GM23338 (cell line): Measurements from ENCODE around the gene DNAJC1.

ENCODE experiments used
- EZH2 ChIP-seq: fragments of 200-600 bp; sonication (generic); IDR thresholded peaks from one replicate; pipeline ENCODE4 v1.8.0; 2017; ENCODE audit warnings: antibody characterized with exemption, mild to moderate bottlenecking, low read depth; ENCODE audit not compliant: unreplicated experiment
- EZH2phosphoT487 ChIP-seq: fragments of 200-600 bp; sonication (generic); IDR thresholded peaks from one replicate; pipeline ENCODE4 v1.8.1; 2018; ENCODE audit warnings: antibody characterized with exemption; ENCODE audit not compliant: unreplicated experiment
- NANOG ChIP-seq: IDR thresholded peaks from 2 replicates; pipeline ENCODE4 v1.6.1; 2016; ENCODE audit warnings: antibody characterized with exemption, borderline replicate concordance
- POLR2AphosphoS5 ChIP-seq: IDR thresholded peaks from 2 replicates; pipeline ENCODE4 v1.6.1; 2016; ENCODE audit warnings: antibody characterized with exemption, low read depth
- STAT1 ChIP-seq: IDR thresholded peaks from one replicate; pipeline ENCODE4 v1.6.1; 2016; ENCODE audit warnings: antibody characterized with exemption; ENCODE audit not compliant: unreplicated experiment
- ZNF331 ChIP-seq: fragments of 250-450 bp; sonication (Bioruptor Pico); IDR thresholded peaks from 2 replicates; pipeline ENCODE4 v1.5.0; 2020; ENCODE audit warnings: low read depth, mild to moderate bottlenecking, moderate library complexity
- TF ChIP-seq, protein P1 (sequence below), 2 experiments: fragments of 200-600 bp in 1 of 2; sonication (generic) in 1 of 2; conservative IDR thresholded peaks; 2 replicates each; pipeline versions ENCODE4 v1.5.1 to v1.6.1; 2016 to 2017; ENCODE audit warnings: antibody characterized with exemption in 2 of 2, low read depth in 2 of 2, mild to moderate bottlenecking in 2 of 2, moderate library complexity in 1 of 2
- TF ChIP-seq, protein P2 (sequence below): IDR thresholded peaks from 2 replicates; pipeline ENCODE4 v1.6.1; 2016; ENCODE audit warnings: antibody characterized with exemption
- TF ChIP-seq, protein P3 (sequence below): IDR thresholded peaks from one replicate; pipeline ENCODE4 v1.6.1; 2018; ENCODE audit warnings: antibody characterized with exemption; ENCODE audit not compliant: unreplicated experiment
- TF ChIP-seq, protein P4 (sequence below): fragments of 250-450 bp; sonication (Bioruptor Pico); IDR thresholded peaks from 2 replicates; pipeline ENCODE4 v1.5.0; 2020; ENCODE audit warnings: mild to moderate bottlenecking, moderate library complexity

DNA sequence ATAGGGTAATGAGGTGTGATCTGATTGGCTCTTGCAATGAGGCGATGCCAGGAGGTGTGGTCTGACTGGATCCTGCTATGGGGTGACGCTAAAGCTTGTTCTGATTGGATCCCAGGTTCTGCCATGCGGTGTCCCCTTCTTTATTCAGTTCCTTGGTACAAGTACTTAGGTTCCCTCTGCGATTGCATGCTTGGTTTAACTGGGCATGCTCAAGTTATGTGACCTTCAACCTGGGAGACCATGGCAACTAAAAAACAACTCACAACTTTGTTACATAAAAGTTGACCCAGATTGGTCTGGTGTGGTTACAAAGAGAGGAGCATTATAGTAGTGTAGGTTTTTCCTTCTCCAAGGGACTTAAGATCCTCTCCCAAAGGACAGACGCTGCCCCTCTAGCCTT lies 49.5 kb upstream of the DNAJC1 start:
- TF ChIP-seq, protein P1, sequence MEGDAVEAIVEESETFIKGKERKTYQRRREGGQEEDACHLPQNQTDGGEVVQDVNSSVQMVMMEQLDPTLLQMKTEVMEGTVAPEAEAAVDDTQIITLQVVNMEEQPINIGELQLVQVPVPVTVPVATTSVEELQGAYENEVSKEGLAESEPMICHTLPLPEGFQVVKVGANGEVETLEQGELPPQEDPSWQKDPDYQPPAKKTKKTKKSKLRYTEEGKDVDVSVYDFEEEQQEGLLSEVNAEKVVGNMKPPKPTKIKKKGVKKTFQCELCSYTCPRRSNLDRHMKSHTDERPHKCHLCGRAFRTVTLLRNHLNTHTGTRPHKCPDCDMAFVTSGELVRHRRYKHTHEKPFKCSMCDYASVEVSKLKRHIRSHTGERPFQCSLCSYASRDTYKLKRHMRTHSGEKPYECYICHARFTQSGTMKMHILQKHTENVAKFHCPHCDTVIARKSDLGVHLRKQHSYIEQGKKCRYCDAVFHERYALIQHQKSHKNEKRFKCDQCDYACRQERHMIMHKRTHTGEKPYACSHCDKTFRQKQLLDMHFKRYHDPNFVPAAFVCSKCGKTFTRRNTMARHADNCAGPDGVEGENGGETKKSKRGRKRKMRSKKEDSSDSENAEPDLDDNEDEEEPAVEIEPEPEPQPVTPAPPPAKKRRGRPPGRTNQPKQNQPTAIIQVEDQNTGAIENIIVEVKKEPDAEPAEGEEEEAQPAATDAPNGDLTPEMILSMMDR (conservative IDR thresholded peaks at IDR 0.05; ENCODE audit: low read depth in 2 of 2): no peak
- TF ChIP-seq, protein P2, sequence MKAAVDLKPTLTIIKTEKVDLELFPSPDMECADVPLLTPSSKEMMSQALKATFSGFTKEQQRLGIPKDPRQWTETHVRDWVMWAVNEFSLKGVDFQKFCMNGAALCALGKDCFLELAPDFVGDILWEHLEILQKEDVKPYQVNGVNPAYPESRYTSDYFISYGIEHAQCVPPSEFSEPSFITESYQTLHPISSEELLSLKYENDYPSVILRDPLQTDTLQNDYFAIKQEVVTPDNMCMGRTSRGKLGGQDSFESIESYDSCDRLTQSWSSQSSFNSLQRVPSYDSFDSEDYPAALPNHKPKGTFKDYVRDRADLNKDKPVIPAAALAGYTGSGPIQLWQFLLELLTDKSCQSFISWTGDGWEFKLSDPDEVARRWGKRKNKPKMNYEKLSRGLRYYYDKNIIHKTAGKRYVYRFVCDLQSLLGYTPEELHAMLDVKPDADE: no peak
- TF ChIP-seq POLR2AphosphoS5 (no peak), EZH2 (no peak), ZNF331 (CRISPR knock-in tag) (no peak), EZH2phosphoT487 (no peak), NANOG (no peak), STAT1 (no peak)
- TF ChIP-seq, protein P3, sequence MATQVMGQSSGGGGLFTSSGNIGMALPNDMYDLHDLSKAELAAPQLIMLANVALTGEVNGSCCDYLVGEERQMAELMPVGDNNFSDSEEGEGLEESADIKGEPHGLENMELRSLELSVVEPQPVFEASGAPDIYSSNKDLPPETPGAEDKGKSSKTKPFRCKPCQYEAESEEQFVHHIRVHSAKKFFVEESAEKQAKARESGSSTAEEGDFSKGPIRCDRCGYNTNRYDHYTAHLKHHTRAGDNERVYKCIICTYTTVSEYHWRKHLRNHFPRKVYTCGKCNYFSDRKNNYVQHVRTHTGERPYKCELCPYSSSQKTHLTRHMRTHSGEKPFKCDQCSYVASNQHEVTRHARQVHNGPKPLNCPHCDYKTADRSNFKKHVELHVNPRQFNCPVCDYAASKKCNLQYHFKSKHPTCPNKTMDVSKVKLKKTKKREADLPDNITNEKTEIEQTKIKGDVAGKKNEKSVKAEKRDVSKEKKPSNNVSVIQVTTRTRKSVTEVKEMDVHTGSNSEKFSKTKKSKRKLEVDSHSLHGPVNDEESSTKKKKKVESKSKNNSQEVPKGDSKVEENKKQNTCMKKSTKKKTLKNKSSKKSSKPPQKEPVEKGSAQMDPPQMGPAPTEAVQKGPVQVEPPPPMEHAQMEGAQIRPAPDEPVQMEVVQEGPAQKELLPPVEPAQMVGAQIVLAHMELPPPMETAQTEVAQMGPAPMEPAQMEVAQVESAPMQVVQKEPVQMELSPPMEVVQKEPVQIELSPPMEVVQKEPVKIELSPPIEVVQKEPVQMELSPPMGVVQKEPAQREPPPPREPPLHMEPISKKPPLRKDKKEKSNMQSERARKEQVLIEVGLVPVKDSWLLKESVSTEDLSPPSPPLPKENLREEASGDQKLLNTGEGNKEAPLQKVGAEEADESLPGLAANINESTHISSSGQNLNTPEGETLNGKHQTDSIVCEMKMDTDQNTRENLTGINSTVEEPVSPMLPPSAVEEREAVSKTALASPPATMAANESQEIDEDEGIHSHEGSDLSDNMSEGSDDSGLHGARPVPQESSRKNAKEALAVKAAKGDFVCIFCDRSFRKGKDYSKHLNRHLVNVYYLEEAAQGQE: no peak
- TF ChIP-seq, protein P4, sequence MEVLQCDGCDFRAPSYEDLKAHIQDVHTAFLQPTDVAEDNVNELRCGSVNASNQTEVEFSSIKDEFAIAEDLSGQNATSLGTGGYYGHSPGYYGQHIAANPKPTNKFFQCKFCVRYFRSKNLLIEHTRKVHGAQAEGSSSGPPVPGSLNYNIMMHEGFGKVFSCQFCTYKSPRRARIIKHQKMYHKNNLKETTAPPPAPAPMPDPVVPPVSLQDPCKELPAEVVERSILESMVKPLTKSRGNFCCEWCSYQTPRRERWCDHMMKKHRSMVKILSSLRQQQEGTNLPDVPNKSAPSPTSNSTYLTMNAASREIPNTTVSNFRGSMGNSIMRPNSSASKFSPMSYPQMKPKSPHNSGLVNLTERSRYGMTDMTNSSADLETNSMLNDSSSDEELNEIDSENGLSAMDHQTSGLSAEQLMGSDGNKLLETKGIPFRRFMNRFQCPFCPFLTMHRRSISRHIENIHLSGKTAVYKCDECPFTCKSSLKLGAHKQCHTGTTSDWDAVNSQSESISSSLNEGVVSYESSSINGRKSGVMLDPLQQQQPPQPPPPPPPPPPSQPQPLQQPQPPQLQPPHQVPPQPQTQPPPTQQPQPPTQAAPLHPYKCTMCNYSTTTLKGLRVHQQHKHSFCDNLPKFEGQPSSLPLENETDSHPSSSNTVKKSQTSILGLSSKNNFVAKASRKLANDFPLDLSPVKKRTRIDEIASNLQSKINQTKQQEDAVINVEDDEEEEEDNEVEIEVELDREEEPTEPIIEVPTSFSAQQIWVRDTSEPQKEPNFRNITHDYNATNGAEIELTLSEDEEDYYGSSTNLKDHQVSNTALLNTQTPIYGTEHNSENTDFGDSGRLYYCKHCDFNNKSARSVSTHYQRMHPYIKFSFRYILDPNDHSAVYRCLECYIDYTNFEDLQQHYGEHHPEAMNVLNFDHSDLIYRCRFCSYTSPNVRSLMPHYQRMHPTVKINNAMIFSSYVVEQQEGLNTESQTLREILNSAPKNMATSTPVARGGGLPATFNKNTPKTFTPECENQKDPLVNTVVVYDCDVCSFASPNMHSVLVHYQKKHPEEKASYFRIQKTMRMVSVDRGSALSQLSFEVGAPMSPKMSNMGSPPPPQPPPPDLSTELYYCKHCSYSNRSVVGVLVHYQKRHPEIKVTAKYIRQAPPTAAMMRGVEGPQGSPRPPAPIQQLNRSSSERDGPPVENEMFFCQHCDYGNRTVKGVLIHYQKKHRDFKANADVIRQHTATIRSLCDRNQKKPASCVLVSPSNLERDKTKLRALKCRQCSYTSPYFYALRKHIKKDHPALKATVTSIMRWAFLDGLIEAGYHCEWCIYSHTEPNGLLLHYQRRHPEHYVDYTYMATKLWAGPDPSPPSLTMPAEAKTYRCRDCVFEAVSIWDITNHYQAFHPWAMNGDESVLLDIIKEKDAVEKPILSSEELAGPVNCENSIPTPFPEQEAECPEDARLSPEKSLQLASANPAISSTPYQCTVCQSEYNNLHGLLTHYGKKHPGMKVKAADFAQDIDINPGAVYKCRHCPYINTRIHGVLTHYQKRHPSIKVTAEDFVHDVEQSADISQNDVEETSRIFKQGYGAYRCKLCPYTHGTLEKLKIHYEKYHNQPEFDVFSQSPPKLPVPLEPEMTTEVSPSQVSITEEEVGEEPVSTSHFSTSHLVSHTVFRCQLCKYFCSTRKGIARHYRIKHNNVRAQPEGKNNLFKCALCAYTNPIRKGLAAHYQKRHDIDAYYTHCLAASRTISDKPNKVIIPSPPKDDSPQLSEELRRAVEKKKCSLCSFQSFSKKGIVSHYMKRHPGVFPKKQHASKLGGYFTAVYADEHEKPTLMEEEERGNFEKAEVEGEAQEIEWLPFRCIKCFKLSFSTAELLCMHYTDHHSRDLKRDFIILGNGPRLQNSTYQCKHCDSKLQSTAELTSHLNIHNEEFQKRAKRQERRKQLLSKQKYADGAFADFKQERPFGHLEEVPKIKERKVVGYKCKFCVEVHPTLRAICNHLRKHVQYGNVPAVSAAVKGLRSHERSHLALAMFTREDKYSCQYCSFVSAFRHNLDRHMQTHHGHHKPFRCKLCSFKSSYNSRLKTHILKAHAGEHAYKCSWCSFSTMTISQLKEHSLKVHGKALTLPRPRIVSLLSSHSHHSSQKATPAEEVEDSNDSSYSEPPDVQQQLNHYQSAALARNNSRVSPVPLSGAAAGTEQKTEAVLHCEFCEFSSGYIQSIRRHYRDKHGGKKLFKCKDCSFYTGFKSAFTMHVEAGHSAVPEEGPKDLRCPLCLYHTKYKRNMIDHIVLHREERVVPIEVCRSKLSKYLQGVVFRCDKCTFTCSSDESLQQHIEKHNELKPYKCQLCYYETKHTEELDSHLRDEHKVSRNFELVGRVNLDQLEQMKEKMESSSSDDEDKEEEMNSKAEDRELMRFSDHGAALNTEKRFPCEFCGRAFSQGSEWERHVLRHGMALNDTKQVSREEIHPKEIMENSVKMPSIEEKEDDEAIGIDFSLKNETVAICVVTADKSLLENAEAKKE: no peak
